Stimulated activated CD8-positive, alpha-beta memory T cell treated with anti-CD3 and anti-CD28 coated beads, Interleukin-7, amount 100 ng/mL, for 48 hours (primary cell): ENCODE measurements around the gene C1QTNF9.
"Not testable (repeated sequence)": the region's sequence is repeated elsewhere in the genome, so short reads cannot be mapped to it uniquely, and the experiment has no call there.

Experiments
- DNase-seq, 2 donors: peaks; one replicate each; pipeline ENCODE4 v3.0.0-alpha.2; 2020; ENCODE audit warnings: low read depth in 1 of 2; ENCODE audit errors: extremely low read depth in 1 of 2

C1QTNF9 gene

GRCh38 chr13:24281188-24282008 lies 28.0 kb upstream of the C1QTNF9 start:
- DNase-seq = no peak

- no peak for DNase-seq
Measured at GRCh38 chr13:24282256-24282655, 27.1 kb upstream of the C1QTNF9 start.

GRCh38 chr13:24284889-24285565 lies 24.4 kb upstream of the C1QTNF9 start:
- DNase-seq = no peak

GRCh38 chr13:24286624-24287023 lies 22.8 kb upstream of the C1QTNF9 start:
- no peak for DNase-seq

GRCh38 chr13:24287748-24288287 lies 21.6 kb upstream of the C1QTNF9 start:
- DNase-seq = no peak

GRCh38 chr13:24288870-24289269 lies 20.5 kb upstream of the C1QTNF9 start:
- no peak for DNase-seq

- DNase-seq = no peak
Measured at GRCh38 chr13:24290280-24290932, 19.0 kb upstream of the C1QTNF9 start.

- no peak for DNase-seq
Measured at GRCh38 chr13:24292481-24292880, 16.9 kb upstream of the C1QTNF9 start.

GRCh38 chr13:24293746-24294145 lies 15.6 kb upstream of the C1QTNF9 start:
- no peak for DNase-seq

- DNase-seq = no peak
Measured at GRCh38 chr13:24299488-24300114, 9.8 kb upstream of the C1QTNF9 start.

- DNase-seq = no peak
Measured at GRCh38 chr13:24301434-24301833, 7.9 kb upstream of the C1QTNF9 start.

- DNase-seq = no peak
Measured at GRCh38 chr13:24301911-24302310, 7.5 kb upstream of the C1QTNF9 start.

GRCh38 chr13:24304620-24305019 lies 4.8 kb upstream of the C1QTNF9 start:
- DNase-seq = no peak

- no peak for DNase-seq
Measured at GRCh38 chr13:24306632-24307031, 2.7 kb upstream of the C1QTNF9 start.

- no peak for DNase-seq
Measured at GRCh38 chr13:24307211-24308067, 1.9 kb upstream of the C1QTNF9 start.

- DNase-seq = no peak
Measured at GRCh38 chr13:24308068-24308445, 1.3 kb upstream of the C1QTNF9 start.

GRCh38 chr13:24308488-24309020 lies 826 bp upstream of the C1QTNF9 start:
- no peak for DNase-seq

- DNase-seq = no peak
Measured at GRCh38 chr13:24313439-24313838, 4.1 kb downstream of the C1QTNF9 start.

- not testable (repeated sequence) for DNase-seq
Measured at GRCh38 chr13:24317835-24318234, 8.5 kb downstream of the C1QTNF9 start.

- not testable (repeated sequence) for DNase-seq
Measured at GRCh38 chr13:24318878-24319277, 9.5 kb downstream of the C1QTNF9 start.
